Measurements from ENCODE around the gene DIS3L2. TPM values are rescaled to one million over a fixed set of nuclear protein-coding genes. Genes with fewer than 3 reads are reported as not detected.

Gene DIS3L2
- total RNA-seq, 3 donors from 2014 or later (not counting 1 experiment from before 2014, with no cell fraction given) = 56.4 to 63.6 (median 59.4) TPM

- no peaks in the 10 kb centered on the region for H3K36me3 Mint-ChIP-seq
- H3K4me3 ChIP-seq (ENCODE audit: low read length) = no peak overlapping the region
- H3K27me3 ChIP-seq (ENCODE audit: control insufficient read depth, insufficient read depth, low read length) = no peaks in the 10 kb centered on the region
- H3K4me3 Mint-ChIP-seq = peak overlapping the region; percentile 84
- peaks cover 84 to 91% of the 10 kb centered on the region in 2 donors for H3K4me1 Mint-ChIP-seq
- 17% methylated on average over 12 of the region's 12 CpGs for WGBS (ENCODE audit: insufficient coverage)
- DNase-seq = peak; percentile 76 to 86
- H3K27me3 Mint-ChIP-seq (ENCODE audit: low read depth in 2 of 2) = no peaks in the 10 kb centered on the region
- no peaks in the 10 kb centered on the region for H3K36me3 ChIP-seq (ENCODE audit: control insufficient read depth, insufficient read depth, low read length)
- no peaks in the 10 kb centered on the region for H3K9me3 Mint-ChIP-seq
- peak overlapping the region; percentile 99 for H3K27ac Mint-ChIP-seq
- no peaks in the 10 kb centered on the region for H3K9me3 ChIP-seq (ENCODE audit: control insufficient read depth, insufficient read depth, low read length)
- peak overlapping the region; percentile 95 for H3K27ac ChIP-seq (ENCODE audit: low read length)
- TF ChIP-seq, protein P1, sequence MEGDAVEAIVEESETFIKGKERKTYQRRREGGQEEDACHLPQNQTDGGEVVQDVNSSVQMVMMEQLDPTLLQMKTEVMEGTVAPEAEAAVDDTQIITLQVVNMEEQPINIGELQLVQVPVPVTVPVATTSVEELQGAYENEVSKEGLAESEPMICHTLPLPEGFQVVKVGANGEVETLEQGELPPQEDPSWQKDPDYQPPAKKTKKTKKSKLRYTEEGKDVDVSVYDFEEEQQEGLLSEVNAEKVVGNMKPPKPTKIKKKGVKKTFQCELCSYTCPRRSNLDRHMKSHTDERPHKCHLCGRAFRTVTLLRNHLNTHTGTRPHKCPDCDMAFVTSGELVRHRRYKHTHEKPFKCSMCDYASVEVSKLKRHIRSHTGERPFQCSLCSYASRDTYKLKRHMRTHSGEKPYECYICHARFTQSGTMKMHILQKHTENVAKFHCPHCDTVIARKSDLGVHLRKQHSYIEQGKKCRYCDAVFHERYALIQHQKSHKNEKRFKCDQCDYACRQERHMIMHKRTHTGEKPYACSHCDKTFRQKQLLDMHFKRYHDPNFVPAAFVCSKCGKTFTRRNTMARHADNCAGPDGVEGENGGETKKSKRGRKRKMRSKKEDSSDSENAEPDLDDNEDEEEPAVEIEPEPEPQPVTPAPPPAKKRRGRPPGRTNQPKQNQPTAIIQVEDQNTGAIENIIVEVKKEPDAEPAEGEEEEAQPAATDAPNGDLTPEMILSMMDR (IDR thresholded peaks at IDR 0.05) = peak; percentile 63
- peak; percentile 80 to 93 (median 88) for ATAC-seq
- intact Hi-C loops (cut with micrococcal nuclease) = loop anchor here (1.0 kb wide), 1 partner anchor 15 kb away; no protein-coding TSS in a partner anchor
- H3K4me1 ChIP-seq (ENCODE audit: control insufficient read depth, insufficient read depth, low read length) = peaks cover 81% of the 10 kb centered on the region
These were observed 353.8 kb downstream of the DIS3L2 start for GRCh38 chr2:232315049-232315922.

- Histone ChIP-seq H3K4me3 (ENCODE audit: low read length) (no peak overlapping the region), H3K36me3 (ENCODE audit: control insufficient read depth, insufficient read depth, low read length) (no peaks in the 10 kb centered on the region), H3K27me3 (ENCODE audit: control insufficient read depth, insufficient read depth, low read length) (no peaks in the 10 kb centered on the region), H3K9me3 (ENCODE audit: control insufficient read depth, insufficient read depth, low read length) (no peaks in the 10 kb centered on the region), H3K27ac (ENCODE audit: low read length) (peak overlapping the region; percentile 95), H3K4me1 (ENCODE audit: control insufficient read depth, insufficient read depth, low read length) (peaks cover 81% of the 10 kb centered on the region)
- no peak for ATAC-seq
- 35% methylated on average over 8 of the region's 8 CpGs for WGBS (ENCODE audit: insufficient coverage)
- no peaks in the 10 kb centered on the region for H3K36me3 Mint-ChIP-seq
- peaks cover 84 to 86% of the 10 kb centered on the region in 2 donors for H3K4me1 Mint-ChIP-seq
- H3K4me3 Mint-ChIP-seq = peak overlapping the region; percentile 84
- intact Hi-C loops (cut with micrococcal nuclease) = loop anchor here (1.0 kb wide), 1 partner anchor 16 kb away; no protein-coding TSS in a partner anchor
- no peaks in the 10 kb centered on the region for H3K9me3 Mint-ChIP-seq
- H3K27me3 Mint-ChIP-seq (ENCODE audit: low read depth in 2 of 2) = no peaks in the 10 kb centered on the region
- DNase-seq = no peak
- TF ChIP-seq, protein P1 (IDR thresholded peaks at IDR 0.05) = no peak
- peak overlapping the region; percentile 99 for H3K27ac Mint-ChIP-seq
These were observed 354.4 kb downstream of the DIS3L2 start for GRCh38 chr2:232315923-232316299.

DNA sequence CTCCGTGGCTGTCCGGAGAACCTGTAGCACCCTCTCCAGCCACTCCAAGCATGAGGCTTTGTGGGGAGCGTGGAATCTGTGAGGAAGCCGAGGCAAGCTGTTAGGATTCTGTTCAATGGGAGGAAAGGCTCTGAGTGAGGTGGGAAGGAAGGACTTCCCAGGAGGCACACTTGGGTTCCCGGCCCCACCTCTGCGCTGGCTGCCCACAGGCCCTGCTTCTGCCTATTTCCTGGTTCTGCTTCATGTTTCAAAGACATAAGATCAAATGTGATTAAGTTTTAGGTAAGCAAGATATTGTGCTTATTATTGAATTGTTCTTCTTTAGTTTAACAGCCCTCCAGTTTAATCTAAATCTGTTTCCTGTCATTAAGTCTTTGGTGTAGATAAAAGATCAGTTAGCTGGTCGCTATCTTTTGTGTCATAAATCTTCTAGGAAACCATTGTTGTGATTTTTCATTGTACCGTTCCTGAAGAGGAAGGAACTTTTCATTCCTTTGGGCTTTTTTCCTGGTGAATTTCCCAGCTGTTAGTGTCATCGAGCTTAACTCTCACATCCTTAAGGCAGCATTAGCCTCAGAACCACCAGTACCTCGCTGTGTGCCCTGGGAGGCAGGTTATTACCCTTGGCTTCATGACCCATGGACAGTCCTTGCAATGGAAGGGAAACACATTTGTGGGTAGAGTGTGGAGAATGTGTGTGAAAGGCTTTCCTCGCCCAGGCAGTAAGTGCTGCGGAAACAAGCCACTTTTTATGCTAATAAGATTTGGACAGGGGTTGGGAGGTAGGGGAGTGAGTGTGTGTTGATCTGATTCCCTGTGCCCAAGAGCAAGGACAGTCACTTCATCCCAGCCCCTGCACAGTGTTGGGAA lies 355.2 kb downstream of the DIS3L2 start:
- Histone ChIP-seq H3K27ac (ENCODE audit: low read length) (peak overlapping the region; percentile 95), H3K4me3 (ENCODE audit: low read length) (no peak overlapping the region), H3K36me3 (ENCODE audit: control insufficient read depth, insufficient read depth, low read length) (no peaks in the 10 kb centered on the region), H3K4me1 (ENCODE audit: control insufficient read depth, insufficient read depth, low read length) (peaks cover 82% of the 10 kb centered on the region), H3K9me3 (ENCODE audit: control insufficient read depth, insufficient read depth, low read length) (no peaks in the 10 kb centered on the region), H3K27me3 (ENCODE audit: control insufficient read depth, insufficient read depth, low read length) (no peaks in the 10 kb centered on the region)
- ATAC-seq = peak in 1 of 3 donors; percentile 6
- intact Hi-C loops (cut with micrococcal nuclease) = no loop called here
- TF ChIP-seq, protein P1 (IDR thresholded peaks at IDR 0.05) = no peak
- H3K27me3 Mint-ChIP-seq (ENCODE audit: low read depth in 2 of 2) = no peaks in the 10 kb centered on the region
- H3K4me1 Mint-ChIP-seq = peaks cover 79 to 87% of the 10 kb centered on the region in 2 donors
- no peaks in the 10 kb centered on the region for H3K36me3 Mint-ChIP-seq
- H3K4me3 Mint-ChIP-seq = peak overlapping the region; percentile 84
- DNase-seq = no peak
- H3K9me3 Mint-ChIP-seq = no peaks in the 10 kb centered on the region
- WGBS (ENCODE audit: insufficient coverage) = 43% methylated on average over 12 of the region's 12 CpGs
- peak overlapping the region; percentile 99 for H3K27ac Mint-ChIP-seq
